Gastrocnemius medialis (tissue), 4 donors: Measurements from ENCODE around the gene GMPPB.

Experiments used
- POLR2A ChIP-seq, 2 donors: fragments of 450-650 bp; IDR thresholded peaks; one replicate each; pipeline ENCODE4 v1.6.1; 2017; ENCODE audit warnings: antibody characterized with exemption in 2 of 2, mild to moderate bottlenecking in 2 of 2, moderate library complexity in 2 of 2
- TF ChIP-seq, protein P1 (sequence below), 5 experiments: fragments of 450-650 bp in 3 of 5; fragments of 200-600 bp in 2 of 5; sonication (generic) in 2 of 5; IDR thresholded peaks in 4 of 5; conservative IDR thresholded peaks in 1 of 5; 1 replicate in 4 of 5; 2 replicates in 1 of 5; pipeline ENCODE4 v1.5.1; 2016 to 2019; ENCODE audit warnings: antibody characterized with exemption in 5 of 5, mild to moderate bottlenecking in 3 of 5, moderate library complexity in 3 of 5

DNA sequence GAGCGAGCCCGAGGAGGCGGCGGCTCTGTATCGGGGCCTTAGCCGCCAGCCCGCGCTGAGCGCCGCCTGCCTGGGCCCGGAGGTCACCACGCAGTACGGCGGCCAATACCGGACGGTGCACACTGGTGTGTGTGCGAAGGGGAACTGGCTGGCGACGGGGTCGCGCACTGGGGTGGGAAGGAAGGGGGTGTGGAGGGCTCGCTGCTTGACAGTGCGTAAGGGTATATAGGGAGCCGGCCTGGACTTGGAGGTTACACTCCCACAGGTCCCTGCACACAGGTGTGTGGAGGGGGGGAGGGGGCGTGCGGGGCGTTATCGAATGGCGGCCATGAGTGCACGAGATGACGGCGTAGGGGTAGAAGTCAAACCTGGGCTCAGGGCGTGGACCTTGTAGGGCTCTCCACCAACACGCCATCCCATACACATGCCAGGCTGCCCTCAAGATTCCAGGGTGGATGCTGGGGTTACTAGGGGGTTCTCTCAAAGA lies 49.2 kb downstream of the GMPPB start:
- TF ChIP-seq, protein P1, sequence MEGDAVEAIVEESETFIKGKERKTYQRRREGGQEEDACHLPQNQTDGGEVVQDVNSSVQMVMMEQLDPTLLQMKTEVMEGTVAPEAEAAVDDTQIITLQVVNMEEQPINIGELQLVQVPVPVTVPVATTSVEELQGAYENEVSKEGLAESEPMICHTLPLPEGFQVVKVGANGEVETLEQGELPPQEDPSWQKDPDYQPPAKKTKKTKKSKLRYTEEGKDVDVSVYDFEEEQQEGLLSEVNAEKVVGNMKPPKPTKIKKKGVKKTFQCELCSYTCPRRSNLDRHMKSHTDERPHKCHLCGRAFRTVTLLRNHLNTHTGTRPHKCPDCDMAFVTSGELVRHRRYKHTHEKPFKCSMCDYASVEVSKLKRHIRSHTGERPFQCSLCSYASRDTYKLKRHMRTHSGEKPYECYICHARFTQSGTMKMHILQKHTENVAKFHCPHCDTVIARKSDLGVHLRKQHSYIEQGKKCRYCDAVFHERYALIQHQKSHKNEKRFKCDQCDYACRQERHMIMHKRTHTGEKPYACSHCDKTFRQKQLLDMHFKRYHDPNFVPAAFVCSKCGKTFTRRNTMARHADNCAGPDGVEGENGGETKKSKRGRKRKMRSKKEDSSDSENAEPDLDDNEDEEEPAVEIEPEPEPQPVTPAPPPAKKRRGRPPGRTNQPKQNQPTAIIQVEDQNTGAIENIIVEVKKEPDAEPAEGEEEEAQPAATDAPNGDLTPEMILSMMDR (IDR thresholded peaks at IDR 0.05 in 4 of 5, conservative IDR thresholded peaks at IDR 0.05 in 1 of 5): peak in 1 of 5 experiments; percentile 19
- TF ChIP-seq POLR2A (IDR thresholded peaks at IDR 0.05): no peak
